ENCODE measurements around the gene GCGR.

GRCh38 chr17:81832608-81833159 is 28.7 kb downstream of the GCGR start:
- no peak for TF ChIP-seq GATA2 (IDR thresholded peaks at IDR 0.05; ENCODE audit: low read depth, low read length)
- no peak for TF ChIP-seq GATA3 (IDR thresholded peaks at IDR 0.05; ENCODE audit: low read depth, low read length)

Measured in SH-SY5Y (cell line).